Hepatocyte (in vitro differentiated cells): ENCODE measurements around the gene MINAR1. TPM values are rescaled to one million over a fixed set of nuclear protein-coding genes. Genes with fewer than 3 reads are reported as not detected.

Source experiments
- DNase-seq: peaks from one replicate; pipeline ENCODE4 v3.0.0-alpha.2; 2016; ENCODE audit warnings: low spot score
- H2AFZ ChIP-seq: fragments of 200-600 bp; sonication (generic); 2 replicates; pipeline ENCODE4 v1.6.0; 2016; ENCODE audit warnings: antibody characterized with exemption, mild to moderate bottlenecking
- H3K27ac ChIP-seq: fragments of 200-600 bp; sonication (generic); 2 replicates; pipeline ENCODE4 v1.5.1; 2016; ENCODE audit warnings: mild to moderate bottlenecking
- H3K27me3 ChIP-seq: fragments of 200-600 bp; sonication (generic); 2 replicates; pipeline ENCODE4 v1.6.1; 2016
- H3K36me3 ChIP-seq: fragments of 200-600 bp; sonication (generic); replicated peaks from 2 replicates; pipeline ENCODE4 v1.5.1; 2016; ENCODE audit warnings: low read depth; ENCODE audit not compliant: insufficient read depth
- H3K4me1 ChIP-seq: fragments of 200-600 bp; sonication (generic); 2 replicates; pipeline ENCODE4 v1.5.1; 2016; ENCODE audit warnings: mild to moderate bottlenecking, moderate library complexity; ENCODE audit not compliant: insufficient read depth
- H3K4me2 ChIP-seq: fragments of 200-600 bp; sonication (generic); 2 replicates; pipeline ENCODE4 v1.6.0; 2016
- H3K4me3 ChIP-seq: fragments of 200-600 bp; sonication (generic); 2 replicates; pipeline ENCODE4 v1.5.1; 2016; ENCODE audit warnings: mild to moderate bottlenecking
- H3K79me2 ChIP-seq: fragments of 200-600 bp; sonication (generic); 2 replicates; pipeline ENCODE4 v1.6.0; 2017; ENCODE audit warnings: mild to moderate bottlenecking
- H3K9me2 ChIP-seq: fragments of 200-600 bp; sonication (generic); replicated peaks from 2 replicates; pipeline ENCODE4 v1.6.0; 2017; ENCODE audit warnings: mild to moderate bottlenecking; ENCODE audit not compliant: insufficient read depth
- H3K9me3 ChIP-seq: fragments of 200-600 bp; sonication (generic); 2 replicates; pipeline ENCODE4 v1.5.1; 2016; ENCODE audit warnings: low read depth, mild to moderate bottlenecking
- H4K20me1 ChIP-seq: fragments of 200-600 bp; sonication (generic); 2 replicates; pipeline ENCODE4 v1.6.0; 2016; ENCODE audit warnings: mild to moderate bottlenecking; ENCODE audit not compliant: insufficient read depth, poor library complexity, severe bottlenecking
- EZH2 ChIP-seq: fragments of 200-600 bp; sonication (generic); IDR thresholded peaks from 2 replicates; pipeline ENCODE4 v1.6.1; 2016; ENCODE audit warnings: antibody characterized with exemption, mild to moderate bottlenecking, borderline replicate concordance
- EZH2phosphoT487 ChIP-seq: fragments of 200-600 bp; sonication (generic); IDR thresholded peaks from one replicate; pipeline ENCODE4 v1.6.1; 2018; ENCODE audit warnings: antibody characterized with exemption, mild to moderate bottlenecking, low read depth, moderate library complexity; ENCODE audit not compliant: unreplicated experiment, severe bottlenecking
- WGBS: methylation state at CpG from one replicate; pipeline ENCODE4 v1.1.6; 2016; ENCODE audit warnings: low lambda C conversion rate; ENCODE audit errors: missing lambda C conversion rate; 5-methylcytosine and 5-hydroxymethylcytosine counted together
- polyA plus RNA-seq: library from polyadenylated mRNA; unstranded; fragments of >200 nt; fragmentation: Nextera tagmentation; extraction: Ambion mirVana; gene quantifications from 2 replicates; pipeline ENCODE4 v1.2.1, GENCODE V29; 2016
- total RNA-seq: library from RNA; depleted of rRNA; stranded (reverse); fragments of >200 nt; gene quantifications from 2 replicates; pipeline ENCODE4 v1.2.3, GENCODE V29; 2014
- TF ChIP-seq, protein P1 (sequence below): fragments of 200-600 bp; sonication (generic); IDR thresholded peaks from 2 replicates; pipeline ENCODE4 v1.5.1; 2016; ENCODE audit warnings: antibody characterized with exemption, mild to moderate bottlenecking; ENCODE audit not compliant: poor library complexity

MINAR1 gene
- total and polyA plus RNA-seq, 2 experiments from 2014 or later, result 0.10 to 1.3 TPM

DNA sequence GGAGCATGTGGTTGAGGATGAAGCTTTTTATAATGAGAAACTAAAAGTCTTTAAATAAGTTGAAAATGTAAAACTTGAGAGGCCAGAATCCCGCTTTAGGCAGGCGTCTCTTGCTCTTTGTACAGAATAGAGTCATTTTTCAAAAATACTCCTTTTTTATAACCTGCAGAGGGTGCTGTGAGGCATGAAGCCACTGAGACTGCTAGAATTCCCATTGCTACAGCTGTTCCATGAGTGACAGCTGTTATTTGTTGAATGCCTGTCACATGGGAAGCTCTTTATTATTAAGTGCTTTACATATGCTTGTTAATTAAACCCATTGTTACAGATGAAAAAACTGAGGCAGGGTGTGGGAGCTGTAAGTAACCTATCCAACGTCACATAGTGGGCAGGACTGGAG, 18.5 kb downstream of the MINAR1 start:
- Histone ChIP-seq H3K79me2 (no peaks in the 10 kb centered on the region), H3K36me3 (no peaks in the 10 kb centered on the region), H3K27me3 (no peaks in the 10 kb centered on the region), H3K9me3 (no peaks in the 10 kb centered on the region), H3K9me2 (no peaks in the 10 kb centered on the region), H3K27ac (no peak overlapping the region), H3K4me2 (no peak overlapping the region), H3K4me1 (no peaks in the 10 kb centered on the region), H4K20me1 (no peaks in the 10 kb centered on the region), H3K4me3 (no peak overlapping the region), H2AFZ (no peak overlapping the region)
- WGBS, result 86% methylated on average over 3 of the region's 3 CpGs
- no peak for DNase-seq
- TF ChIP-seq EZH2, result no peak
- TF ChIP-seq, protein P1, sequence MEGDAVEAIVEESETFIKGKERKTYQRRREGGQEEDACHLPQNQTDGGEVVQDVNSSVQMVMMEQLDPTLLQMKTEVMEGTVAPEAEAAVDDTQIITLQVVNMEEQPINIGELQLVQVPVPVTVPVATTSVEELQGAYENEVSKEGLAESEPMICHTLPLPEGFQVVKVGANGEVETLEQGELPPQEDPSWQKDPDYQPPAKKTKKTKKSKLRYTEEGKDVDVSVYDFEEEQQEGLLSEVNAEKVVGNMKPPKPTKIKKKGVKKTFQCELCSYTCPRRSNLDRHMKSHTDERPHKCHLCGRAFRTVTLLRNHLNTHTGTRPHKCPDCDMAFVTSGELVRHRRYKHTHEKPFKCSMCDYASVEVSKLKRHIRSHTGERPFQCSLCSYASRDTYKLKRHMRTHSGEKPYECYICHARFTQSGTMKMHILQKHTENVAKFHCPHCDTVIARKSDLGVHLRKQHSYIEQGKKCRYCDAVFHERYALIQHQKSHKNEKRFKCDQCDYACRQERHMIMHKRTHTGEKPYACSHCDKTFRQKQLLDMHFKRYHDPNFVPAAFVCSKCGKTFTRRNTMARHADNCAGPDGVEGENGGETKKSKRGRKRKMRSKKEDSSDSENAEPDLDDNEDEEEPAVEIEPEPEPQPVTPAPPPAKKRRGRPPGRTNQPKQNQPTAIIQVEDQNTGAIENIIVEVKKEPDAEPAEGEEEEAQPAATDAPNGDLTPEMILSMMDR, result peak; percentile 16

GRCh38 chr15:79451361-79451999, 19.3 kb downstream of the MINAR1 start:
- no peaks in the 10 kb centered on the region for H3K79me2 ChIP-seq
- H3K36me3 ChIP-seq, result no peaks in the 10 kb centered on the region
- no peak overlapping the region for H3K4me3 ChIP-seq
- H3K9me2 ChIP-seq, result no peaks in the 10 kb centered on the region
- no peaks in the 10 kb centered on the region for H3K27me3 ChIP-seq
- H4K20me1 ChIP-seq, result no peaks in the 10 kb centered on the region
- H3K4me2 ChIP-seq, result no peak overlapping the region
- H3K27ac ChIP-seq, result no peak overlapping the region
- DNase-seq, result no peak
- TF ChIP-seq EZH2phosphoT487, result no peak
- TF ChIP-seq, protein P1, result no peak
- TF ChIP-seq EZH2, result no peak
- H2AFZ ChIP-seq, result no peak overlapping the region
- 64% methylated on average over 17 of the region's 17 CpGs for WGBS
- H3K9me3 ChIP-seq, result no peaks in the 10 kb centered on the region
- no peaks in the 10 kb centered on the region for H3K4me1 ChIP-seq

- Histone ChIP-seq H3K27ac (no peak overlapping the region), H3K4me3 (no peak overlapping the region), H3K4me1 (no peaks in the 10 kb centered on the region), H3K4me2 (no peak overlapping the region), H2AFZ (no peak overlapping the region), H3K27me3 (no peaks in the 10 kb centered on the region), H3K9me3 (no peaks in the 10 kb centered on the region), H3K36me3 (no peaks in the 10 kb centered on the region), H3K9me2 (no peaks in the 10 kb centered on the region), H4K20me1 (no peaks in the 10 kb centered on the region), H3K79me2 (no peaks in the 10 kb centered on the region)
- DNase-seq, result no peak
- WGBS, result 90% methylated on average over 4 of the region's 4 CpGs
- TF ChIP-seq EZH2phosphoT487, result no peak
- TF ChIP-seq, protein P1, result no peak
- TF ChIP-seq EZH2, result no peak
Observed at GRCh38 chr15:79452244-79453051, 20.3 kb downstream of the MINAR1 start.
